Heart left ventricle (tissue), 13 donors: ENCODE measurements around the gene DCAF8.

Experiments used
- CTCF ChIP-seq, 12 donors: fragments of 200-600 bp; sonication (generic) in 4 of 12; IDR thresholded peaks; one replicate each; pipeline versions ENCODE4 v1.5.0 to v1.8.0; 2018 to 2022; ENCODE audit warnings: antibody characterized with exemption in 12 of 12, mild to moderate bottlenecking in 5 of 12
- POLR2A ChIP-seq, 2 donors: fragments of 450-650 bp; IDR thresholded peaks; one replicate each; pipeline ENCODE4 v1.6.1; 2017; ENCODE audit warnings: antibody characterized with exemption in 2 of 2, mild to moderate bottlenecking in 2 of 2, moderate library complexity in 2 of 2
- donor health status: ischemic (EF 13 %, LVEDD 7.1; RV severe dilation, severe dysfunction).
- donor health status: DM: no; HTN: yes; CAD: no.
- donor health status: DM: no; HTN: no; CAD: no.
- donor health status: ischemic (EF 25% LVEDD 6.9; RV normal size, moderate dysfunction).
- donor health status: ischemic (EF 25% LVEDD 5.7; RV mildly dilated, moderate dysfunction).
- donor health status: ischemic (EF 35%, LVEDD 5.7; RV mildly dilated, moderate dysfunction).
- donor health status: nonischemic (EF 11% LVEDD 7.7; RV severe dilation, severe dysfunction).
- donor health status: DM: yes; HTN: yes; CAD: no.
- donor health status: PGD.
- donor health status: ischemic (EF 29% LVEDD 5.4; RV normal size, mild dysfunction).
- donor health status: nonischemic (EF 23%, LVEDD 6.1; RV moderate dilation, normal function).

DNA sequence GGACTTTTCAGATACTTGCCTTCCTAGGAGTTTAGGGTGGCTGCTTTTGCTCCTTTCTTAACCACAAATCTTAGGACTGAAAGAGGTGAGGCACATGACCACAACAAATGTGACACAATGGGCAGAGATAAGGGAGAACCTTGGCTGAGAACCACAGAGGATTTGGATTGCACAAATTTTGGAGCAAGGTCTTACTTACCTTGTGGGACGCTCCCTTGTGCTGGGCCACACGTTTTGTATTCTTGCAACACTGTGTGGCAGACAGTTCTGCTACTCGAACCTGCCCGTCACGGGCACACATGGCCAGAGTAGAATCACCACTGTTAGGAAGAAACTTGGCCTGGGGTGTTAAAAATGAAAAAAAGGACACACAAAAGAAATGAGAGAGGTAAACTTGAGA is 23.9 kb downstream of the DCAF8 start:
- TF ChIP-seq POLR2A (IDR thresholded peaks at IDR 0.05) (no peak), CTCF (IDR thresholded peaks at IDR 0.05) (no peak)
